NCI-H146 (cell line): ENCODE results near the gene SRL.
A peak's percentile ranks its signal among the peaks of the same experiment; 100 is the strongest.

ENCODE experiments used
- DNase-seq: peaks from one replicate; lab custom pipeline; 2025; lab: John Stamatoyannopoulos, UW

Gene SRL

DNA sequence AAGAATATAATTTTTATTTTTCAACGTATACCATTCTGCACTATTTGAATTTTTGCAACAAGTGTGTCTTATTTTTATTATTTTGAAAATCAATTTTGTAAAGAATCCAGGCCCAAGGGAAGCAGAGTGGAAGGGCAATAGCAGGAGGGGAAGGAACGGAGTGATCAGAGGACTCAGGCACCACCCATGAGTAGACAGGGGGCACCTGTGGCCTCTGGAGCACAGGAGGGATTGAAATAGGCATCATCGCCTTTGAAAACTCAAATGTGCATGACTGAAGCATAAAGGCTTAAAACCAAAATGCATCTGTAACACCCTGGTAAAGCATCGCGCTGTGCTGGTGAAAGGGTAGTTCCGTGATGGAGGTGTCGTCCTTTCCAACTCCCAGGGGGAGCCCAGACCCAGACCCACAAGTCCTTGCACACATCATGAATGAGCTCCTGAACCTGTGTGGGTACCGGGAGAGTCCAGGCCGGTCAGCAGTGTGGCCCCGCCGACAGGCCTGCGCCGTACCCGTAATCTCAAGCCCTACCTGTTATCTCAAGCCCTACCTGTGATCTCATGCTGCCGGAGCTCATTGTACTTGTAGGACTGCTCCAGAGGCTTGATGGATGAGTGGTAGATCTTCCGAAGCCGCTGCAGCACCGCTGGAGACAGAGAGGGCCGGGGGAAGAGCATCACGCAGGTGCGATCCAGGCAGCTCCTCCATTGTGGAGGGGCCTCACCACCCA is 39.1 kb downstream of the SRL start:
- no peak for DNase-seq

- DNase-seq = no peak
Measured at GRCh38 chr16:4200781-4201137, 41.1 kb downstream of the SRL start.

DNA sequence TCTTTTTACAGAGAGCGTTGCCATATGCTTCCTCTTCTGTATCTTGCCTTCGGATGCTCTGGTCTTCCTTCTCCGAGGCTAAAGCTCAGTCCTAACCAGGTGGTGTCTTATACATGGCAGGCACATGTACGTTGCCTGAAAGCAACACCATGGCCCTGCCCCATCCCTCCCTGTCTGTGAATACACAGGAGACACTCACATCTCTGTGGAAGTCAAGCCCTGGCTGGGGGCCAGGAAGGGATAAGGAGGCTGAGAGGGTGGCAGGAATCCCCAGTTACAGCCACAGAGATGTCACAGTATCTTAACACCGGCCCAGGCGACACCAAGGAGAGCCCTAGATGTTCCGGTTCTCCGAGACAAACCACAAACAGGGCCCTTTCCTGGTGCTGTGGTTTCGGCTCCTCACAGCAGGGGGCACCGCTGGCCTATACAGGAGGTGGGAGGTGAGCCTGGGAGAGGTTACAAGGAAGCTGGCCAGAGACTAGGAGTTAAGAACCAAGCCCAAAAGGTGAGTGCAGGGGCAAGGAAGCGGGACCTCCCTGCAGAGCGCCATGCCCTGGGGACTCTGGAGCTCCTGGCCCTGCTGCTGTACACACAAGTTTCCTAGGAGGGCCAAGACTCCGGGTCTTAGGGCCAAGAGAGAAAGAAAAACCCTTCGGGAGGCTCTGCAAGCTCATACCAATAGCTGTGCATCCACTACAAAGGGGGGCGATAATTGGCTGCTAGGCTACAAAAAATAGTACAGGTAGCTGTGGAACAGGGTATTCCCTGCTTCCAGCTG is 41.7 kb downstream of the SRL start:
- peak; percentile 81 for DNase-seq

GRCh38 chr16:4198816-4199215 is 43.1 kb downstream of the SRL start:
- no peak for DNase-seq

GRCh38 chr16:4194661-4195060 is 47.2 kb downstream of the SRL start:
- no peak for DNase-seq

DNA sequence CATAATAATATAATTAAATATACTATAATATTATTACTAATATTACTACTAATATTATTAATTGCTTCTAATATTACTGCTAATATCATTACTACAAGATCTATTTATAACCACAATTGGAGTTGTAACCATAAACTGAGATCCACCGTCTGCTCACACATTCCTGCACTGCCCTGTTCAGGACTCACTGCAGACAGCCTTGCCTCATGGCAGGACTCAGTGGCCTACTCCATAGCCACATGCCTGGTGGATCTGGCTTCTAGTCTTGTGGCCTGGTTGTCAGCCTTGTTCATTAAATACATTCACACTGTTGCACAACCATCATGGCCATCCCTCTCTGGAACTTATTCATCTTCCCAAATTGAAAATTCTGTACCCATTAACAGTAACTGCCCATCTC is 48.0 kb downstream of the SRL start:
- DNase-seq = no peak

DNA sequence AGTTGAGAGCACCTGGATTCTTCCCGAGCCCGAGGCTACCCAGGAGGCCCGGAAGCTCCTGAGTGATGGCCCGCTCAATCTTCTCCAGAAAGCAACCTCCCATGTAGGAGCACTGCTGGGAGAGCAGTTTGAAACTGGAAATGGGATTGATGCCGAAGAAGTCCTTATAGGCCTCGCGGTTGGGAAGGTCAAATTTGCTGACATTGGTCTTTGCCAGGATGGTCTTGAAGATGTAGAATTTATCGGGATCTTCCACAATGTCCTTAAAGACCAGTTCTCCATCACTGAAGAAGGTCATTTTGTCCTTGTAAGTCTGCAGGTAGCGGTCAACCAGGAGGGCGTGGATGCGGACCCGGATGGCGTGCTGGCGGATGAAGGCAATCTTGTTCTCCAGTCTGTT is 49.7 kb downstream of the SRL start:
- no peak for DNase-seq

DNA sequence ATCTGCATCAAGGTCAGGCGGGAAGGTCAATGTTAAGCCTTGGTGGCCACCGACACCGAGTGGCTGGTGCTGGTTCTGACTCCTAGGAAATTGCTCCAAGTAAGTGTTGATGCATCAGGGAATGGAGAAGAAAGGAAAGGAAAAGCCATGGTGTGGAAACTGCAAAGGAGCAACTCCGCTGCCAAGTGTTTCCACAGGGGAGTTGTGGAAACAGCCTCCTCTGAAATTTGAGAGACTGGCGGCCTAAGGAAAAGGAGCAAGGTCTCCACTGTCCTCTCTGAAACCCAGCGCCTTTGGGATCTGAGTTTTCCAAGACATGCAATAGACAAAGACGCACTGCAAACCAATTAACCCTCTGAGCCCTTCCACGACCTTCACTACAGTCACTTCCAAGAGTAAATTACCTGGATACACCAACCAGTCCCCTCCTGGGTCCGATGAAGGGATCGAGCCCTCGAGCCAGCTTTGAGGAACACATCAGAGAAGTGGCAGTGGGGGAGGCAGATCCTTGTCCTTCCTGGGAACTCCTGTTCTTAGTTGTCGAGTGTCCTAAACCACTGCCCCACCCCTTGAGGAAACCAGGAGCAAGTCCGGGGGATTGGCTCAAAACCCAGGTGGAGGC is 51.1 kb downstream of the SRL start:
- DNase-seq = no peak

DNA sequence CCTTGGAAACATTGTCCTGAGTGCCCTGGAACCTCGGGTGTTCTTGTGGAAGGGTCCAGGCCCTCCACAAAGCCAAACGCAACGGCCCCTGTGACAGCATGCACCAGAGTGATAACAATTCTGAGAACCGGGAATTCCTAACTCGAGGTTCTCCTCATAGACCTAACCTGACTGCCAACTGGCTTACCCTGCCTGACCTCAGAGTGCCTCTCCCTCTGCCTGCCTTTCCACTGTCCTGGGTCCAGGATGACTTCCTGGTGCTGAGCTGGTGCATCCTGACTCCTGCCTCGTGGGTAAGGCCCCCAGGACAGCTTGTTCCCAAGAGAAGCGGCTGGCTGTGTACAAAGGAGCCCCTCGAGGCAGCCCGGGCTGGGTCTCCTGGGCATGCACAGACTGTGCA is 51.8 kb downstream of the SRL start:
- no peak for DNase-seq

DNA sequence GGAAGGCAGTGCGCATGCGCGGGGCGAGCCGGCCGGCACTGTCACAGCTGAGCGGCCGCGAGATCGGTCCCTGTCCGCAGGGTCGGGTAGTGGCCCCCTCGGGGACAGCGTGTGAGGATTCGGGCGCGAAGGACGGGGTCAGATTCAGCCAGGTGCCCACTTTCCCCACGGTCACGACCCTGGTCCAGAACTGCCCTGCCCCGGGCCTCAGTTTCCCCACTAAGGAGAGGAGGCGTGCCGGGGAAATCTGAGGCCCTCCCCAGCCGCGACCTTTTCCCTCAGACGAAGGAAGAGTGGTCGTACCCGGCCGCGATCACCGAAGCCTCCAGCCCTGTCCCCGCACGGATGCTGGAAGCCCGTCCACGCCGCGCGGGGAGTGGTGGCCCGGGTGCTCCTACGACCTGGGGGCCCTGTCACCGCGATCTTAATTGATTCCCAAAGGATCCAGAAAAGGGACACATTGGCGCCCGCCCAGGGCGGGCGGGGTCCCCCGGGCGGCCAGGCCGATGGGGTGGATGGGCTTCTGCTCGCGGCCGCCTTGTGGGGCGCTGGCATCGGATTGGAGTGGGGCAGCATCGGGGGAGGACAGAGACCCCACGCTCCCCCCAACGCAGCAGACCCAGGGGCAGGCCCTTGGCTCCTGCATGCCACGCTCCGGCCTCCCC is 57.7 kb downstream of the SRL start:
- DNase-seq = no peak

GRCh38 chr16:4183237-4184037 is 58.4 kb downstream of the SRL start:
- peak; percentile 95 for DNase-seq

GRCh38 chr16:4182581-4183236 is 59.2 kb downstream of the SRL start:
- no peak for DNase-seq

GRCh38 chr16:4180511-4180910 is 61.4 kb downstream of the SRL start:
- DNase-seq = no peak

GRCh38 chr16:4179763-4180260 is 62.1 kb downstream of the SRL start:
- DNase-seq = no peak

GRCh38 chr16:4179020-4179419 is 62.9 kb downstream of the SRL start:
- DNase-seq = no peak

DNA sequence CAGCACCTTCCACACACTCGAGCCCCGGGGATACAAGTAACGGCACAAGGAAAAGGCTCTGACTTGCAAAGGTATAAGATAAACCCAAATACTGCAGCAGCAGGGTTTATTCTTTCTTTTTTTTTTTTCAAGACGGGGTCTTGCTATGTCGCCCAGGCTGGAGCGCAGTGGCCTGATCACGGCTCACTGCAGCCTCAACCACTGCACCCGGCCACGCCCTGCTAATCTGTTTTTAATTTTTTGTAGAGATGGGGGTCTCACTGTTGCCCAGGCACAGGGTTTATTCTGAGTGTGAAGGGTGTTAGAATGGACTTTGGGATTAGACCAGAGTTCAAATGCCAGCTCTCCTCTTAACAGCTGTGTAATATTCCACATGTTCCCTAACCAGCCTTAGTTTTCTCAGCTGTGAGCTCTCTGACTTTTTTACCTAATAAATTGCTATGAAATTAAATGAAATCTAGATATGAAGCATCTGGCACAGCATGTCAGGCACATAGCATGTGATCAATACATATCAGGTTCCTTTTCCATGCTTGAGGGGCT is 63.3 kb downstream of the SRL start:
- no peak for DNase-seq

DNA sequence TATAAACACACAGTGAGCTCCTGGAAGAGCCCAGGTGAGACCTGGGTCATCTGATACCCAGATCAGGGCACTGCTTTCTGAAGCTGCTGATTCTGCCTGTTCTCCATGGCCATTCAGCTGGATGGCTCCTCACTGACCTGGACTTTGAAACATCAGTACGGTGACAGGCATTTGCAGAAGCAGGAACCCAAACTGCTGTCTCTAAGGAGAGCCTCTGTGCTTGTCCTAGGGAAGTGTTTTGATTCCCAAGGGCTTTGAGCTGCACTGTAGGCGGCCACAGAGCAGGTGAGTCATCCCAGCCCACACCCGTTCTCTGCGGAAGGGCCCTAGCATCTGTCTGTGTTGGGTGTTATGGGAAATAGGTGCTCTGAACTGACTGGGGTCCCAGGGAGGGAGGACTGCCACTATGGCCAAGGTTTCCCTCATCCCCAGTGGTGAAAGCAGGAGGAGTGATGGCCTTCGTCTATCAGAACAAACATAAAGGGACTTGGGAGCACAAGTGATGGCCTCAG is 64.9 kb downstream of the SRL start:
- DNase-seq = peak; percentile 31

- no peak for DNase-seq
Measured at GRCh38 chr16:4175849-4176248, 66.0 kb downstream of the SRL start.

DNA sequence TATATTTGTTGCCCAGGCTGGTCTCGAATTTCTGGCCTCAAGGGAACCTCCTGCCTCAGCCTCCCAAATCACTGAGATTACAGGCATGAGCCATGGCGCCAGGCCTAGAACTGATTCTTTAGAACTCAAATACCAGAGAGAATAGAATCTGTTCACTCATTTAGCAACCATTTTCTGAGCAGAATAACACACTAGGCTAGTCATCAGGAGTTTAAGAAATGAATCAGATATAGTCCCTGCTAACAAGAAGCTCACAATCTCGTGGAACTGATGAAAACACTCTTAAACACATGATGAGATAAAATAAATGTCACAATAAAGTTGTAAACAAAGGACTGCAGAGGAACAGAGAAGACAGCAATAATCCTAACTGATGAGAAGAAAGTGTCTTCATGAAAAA is 69.8 kb downstream of the SRL start:
- DNase-seq = no peak

DNA sequence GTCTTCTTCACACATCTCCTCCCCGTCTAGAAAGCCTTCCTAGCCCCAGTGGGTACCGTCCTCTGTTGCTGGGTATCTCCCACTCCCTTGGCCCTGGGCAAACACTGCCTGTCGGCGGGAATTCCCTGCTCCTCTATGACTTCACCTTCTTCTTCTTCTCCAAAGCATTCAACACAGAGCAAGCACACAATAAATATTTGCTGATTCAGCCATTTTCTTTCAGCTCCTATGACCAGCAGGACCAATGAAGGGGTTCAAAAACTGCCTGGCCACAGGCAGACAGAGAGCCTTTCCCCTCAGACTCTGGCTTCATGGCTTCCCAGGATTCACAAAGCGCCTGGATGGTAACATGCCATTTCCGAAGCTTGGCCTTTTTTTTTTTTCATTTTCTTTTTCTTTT is 72.5 kb downstream of the SRL start:
- no peak for DNase-seq

- no peak for DNase-seq
Measured at GRCh38 chr16:4166821-4167220, 75.1 kb downstream of the SRL start.
